ENCODE data around the gene LILRA5. TPM values are rescaled to one million over a fixed set of nuclear protein-coding genes. Genes with fewer than 3 reads are reported as not detected.
"Not testable (repeated sequence)": the region's sequence is repeated elsewhere in the genome, so short reads cannot be mapped to it uniquely, and the experiment has no call there.

The LILRA5 gene
- not detected in 2 replicates for total RNA-seq (2014; rRNA removed)
- not detected for polyA plus RNA-seq (2012)

DNA sequence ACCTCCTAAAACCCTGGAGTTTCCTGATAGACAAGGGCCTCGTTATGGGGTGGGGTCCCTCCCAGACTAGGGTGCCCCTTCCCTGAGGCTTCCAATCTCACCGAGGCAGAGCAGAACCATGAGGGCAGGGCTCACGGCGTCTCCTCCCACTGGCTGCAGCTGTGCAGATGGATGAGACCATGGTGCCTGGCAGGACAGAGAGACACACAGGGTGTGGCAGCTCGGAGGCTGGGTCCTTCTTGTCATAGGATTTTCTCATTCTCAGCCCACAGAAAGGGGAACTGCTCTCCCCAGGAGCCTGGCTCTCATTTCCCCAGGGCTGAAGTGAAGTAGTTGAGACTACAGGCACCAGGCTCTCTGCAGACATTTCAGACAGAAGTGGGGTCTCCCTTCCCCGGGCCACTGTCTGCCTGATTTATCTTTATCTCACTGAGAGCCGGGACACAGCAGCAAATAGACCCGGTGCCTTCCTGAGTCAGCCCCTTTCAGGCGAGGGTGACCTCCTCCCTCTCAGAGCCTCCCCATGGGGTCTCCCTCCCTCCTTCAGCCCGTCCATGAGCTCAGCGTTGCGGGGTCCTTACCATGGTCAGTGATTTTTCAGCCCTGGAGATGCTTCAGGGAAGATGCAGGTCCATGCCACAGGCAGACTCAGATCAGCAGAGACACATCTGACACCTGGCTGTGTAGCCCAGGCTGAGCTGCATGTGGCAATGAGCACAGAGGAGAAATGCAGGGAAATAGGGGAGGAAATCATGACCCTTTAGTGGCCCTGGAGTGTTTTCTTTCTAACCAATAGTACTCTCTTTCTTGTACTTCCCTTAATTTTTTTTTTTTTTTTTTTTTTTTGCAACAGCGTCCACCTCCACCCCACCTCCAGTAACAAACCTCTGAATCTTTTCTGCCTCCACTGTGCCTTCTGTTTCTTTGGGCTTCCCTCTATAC is at the start of gene LILRA5:
TSS of gene LILRA5 (minus strand) at position 731 of the 942 bp plus-strand sequence. CDS start at position 584, 147 bp downstream.
- DNase-seq (ENCODE audit: low read depth): no peak

DNA sequence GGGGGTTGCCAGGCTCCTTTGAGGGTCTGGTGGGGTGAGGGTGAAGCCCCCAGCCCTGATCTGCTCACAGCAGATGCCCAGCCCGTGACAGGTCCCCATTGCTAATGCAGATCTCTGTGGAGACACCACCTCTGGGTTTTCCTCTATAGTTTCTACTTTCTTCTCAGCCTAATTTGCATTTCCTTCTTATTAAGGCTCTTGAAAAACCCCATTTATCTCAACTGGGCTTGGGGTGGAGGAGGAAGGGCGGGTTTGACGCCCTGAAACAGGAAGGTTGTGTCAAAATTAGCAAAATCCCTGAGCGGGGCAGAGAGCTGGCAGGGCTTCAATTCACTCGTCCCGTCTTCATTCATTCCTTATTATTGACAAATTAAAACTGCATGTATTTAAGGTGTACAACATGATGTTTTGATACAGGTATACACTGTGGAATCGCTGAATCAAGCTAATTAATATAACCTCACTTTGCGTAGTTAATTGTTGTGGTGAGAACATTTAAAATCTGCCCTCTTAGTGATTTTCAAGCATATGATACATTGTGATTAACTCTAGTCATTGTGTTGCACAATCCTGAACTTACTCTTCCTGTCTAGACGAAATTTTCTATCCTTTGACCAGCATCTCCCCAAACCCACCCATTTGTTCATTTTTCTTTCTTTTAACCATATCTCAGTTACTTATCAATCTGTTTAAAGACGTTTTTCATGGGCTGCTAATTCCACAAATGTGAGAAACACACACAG is 48.9 kb upstream of the LILRA5 start:
- DNase-seq (ENCODE audit: low read depth): not testable (repeated sequence)

GRCh38 chr19:54359149-54359820 is 46.3 kb upstream of the LILRA5 start:
- not testable (repeated sequence) for DNase-seq (ENCODE audit: low read depth)

DNA sequence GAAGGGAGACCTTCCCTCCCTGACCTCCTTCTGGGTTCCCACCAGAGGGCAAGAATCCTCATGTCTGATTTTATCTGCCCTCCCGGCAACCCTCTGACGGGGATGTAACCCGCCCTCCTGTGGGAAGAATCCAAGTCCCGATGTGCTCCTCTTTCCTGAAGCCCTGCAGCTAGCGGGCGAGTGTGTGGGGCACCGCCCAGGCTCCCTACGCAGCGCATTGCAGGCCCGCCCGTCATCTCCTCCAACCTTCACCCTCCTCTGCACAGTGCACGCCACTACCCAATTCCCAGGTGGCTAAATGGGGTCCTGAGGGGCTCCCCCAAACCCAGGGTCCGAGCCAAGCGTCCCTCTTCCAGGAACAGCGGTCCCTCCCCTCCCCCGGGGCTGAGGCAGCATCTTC is 44.4 kb upstream of the LILRA5 start:
- DNase-seq (ENCODE audit: low read depth): no peak

DNA sequence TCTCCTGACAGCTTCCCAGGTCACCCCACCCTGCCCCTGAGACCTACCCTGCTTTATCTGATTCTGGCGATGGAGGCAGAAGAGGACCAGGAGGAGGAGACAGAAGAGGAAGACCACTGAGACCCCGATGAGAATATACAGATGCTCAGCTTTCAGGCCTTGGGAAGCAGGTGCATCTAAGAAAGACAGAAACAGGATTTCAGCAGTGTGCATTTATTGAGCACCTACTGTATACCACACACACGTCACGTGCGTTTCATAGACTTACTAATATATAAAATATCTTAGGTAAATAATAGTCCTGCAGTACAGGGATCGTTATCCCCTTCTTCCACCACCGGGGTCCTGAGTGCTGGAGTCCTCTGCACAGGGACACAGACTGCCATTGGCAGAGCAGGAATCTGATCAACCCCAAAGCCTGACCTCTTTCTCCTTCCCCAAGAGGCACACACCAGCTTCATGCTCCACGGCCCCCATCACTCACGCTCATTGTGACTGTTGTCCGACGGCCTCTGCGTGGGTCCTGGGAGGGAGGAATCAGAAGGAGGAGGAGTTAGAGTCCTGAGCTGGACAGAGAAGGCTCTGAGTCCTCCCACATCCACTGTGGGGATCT is 43.6 kb upstream of the LILRA5 start:
- no peak for DNase-seq (ENCODE audit: low read depth)

DNA sequence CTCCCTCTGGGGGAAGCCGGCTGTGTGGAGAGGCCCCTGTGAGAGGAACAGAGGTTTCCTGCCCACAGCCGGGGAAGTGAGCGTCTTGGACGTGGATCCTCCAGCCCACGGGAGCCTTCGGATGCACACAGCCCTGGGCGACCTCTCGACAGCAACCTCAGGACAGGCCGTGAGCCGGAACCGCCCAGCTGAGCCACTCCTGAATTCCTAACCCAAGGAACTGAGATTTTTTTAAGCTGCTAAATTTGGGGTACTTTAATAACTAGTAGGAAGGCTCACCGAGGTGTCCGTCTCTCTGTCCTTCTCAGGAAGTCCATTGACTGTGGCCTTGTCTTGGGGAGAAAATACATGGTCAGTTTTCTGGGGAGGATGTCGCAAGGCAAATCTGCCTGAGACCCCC is 42.7 kb upstream of the LILRA5 start:
- no peak for DNase-seq (ENCODE audit: low read depth)

- DNase-seq (ENCODE audit: low read depth): no peak
Measured at GRCh38 chr19:54354761-54355160, 41.8 kb upstream of the LILRA5 start.

DNA sequence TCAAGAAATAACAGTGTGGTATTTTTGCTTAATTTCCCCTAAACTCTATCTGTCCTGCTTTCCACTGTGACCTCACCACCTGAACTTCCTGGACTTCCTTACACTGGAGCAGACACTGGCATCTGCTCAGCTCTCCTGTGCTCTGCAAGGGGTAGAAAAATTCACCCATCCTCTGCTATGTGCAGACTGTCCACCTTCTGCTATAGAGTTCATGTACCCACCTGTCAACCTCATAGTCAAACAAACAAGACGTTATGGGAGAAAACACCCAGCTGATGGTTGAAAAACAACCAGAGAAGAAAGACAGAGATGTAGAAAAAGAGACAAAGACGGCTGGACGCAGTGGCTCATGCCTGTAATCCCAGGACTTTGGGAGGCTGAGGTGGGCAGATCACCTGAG is 39.6 kb upstream of the LILRA5 start:
- DNase-seq (ENCODE audit: low read depth): no peak

DNA sequence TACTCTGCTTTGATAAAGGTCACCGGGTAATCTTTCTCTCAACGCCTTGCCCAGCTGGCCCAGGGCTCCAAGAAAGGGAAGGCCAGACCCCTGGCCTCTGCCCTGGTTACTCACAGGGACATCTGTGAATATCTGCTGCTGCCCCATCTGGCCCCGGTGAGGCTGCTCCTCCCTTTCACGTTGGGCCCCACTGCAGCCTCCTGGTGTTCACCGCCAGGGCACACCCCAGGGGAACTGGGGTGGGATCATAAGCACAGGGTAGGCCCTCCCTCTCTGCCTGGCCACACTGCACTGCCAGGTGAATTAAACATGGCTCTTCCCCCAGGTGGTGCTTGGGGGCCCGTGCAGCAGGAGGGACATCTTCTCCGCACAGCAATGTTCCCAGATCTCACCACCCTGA is 39.1 kb upstream of the LILRA5 start:
- DNase-seq (ENCODE audit: low read depth): no peak

DNA sequence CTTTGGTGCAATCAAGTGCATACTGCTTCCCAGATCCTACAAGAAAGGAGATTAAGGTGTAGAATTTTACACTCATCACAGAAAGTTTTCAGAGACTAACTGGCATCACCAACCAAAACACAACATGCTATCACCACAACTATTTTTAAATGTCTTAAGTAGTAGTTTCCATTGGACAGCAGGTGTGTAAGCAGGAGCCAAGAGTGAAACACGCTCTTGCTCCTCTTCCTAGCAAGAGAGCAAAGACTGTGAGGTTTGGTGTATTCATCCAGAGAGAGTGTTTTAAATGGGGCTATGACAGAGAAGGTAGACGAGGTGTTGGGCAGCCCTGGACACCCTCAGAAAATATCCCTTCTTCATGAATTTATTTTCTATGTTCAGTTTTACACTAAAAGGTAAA is 38.5 kb upstream of the LILRA5 start:
- no peak for DNase-seq (ENCODE audit: low read depth)

GRCh38 chr19:54345938-54346386 is 33.0 kb upstream of the LILRA5 start:
- no peak for DNase-seq (ENCODE audit: low read depth)

- DNase-seq (ENCODE audit: low read depth): no peak
Measured at GRCh38 chr19:54343868-54344267, 30.9 kb upstream of the LILRA5 start.

GRCh38 chr19:54341295-54341694 is 28.3 kb upstream of the LILRA5 start:
- DNase-seq (ENCODE audit: low read depth): no peak

DNA sequence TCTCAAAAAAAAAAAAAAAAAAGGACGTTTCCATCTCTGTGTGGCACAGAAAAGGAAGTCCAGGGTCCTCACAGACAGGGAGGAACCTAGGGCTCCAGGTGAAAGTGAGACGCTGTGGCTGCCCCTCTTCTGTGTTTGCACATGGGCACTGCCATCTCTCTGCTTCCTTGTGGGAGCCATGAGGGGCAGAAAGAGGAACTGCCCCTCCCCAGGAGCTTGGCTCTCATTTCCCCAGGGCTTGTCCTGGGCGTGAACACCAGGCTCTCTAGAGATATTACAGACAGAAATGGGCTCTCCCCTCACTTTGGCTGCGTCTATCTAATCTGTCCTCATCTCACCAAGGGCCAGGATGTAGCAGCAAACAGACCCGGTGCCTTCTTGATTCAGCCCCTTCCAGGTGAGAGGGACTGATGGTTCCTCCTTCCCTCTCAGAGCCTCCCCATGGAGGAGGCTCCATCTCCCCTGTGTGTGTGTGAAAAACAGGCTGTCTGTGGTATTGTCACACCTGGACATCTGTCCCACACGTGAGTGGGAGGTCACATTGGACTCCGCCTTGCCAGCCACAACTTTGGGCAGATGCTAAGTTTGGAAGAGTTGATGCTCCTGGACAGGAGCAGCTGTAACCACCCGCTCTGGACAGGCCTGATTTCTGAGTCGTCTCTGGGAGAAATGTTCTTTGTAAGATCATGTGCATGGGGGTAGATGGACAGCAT is 26.8 kb upstream of the LILRA5 start:
- DNase-seq (ENCODE audit: low read depth): no peak

DNA sequence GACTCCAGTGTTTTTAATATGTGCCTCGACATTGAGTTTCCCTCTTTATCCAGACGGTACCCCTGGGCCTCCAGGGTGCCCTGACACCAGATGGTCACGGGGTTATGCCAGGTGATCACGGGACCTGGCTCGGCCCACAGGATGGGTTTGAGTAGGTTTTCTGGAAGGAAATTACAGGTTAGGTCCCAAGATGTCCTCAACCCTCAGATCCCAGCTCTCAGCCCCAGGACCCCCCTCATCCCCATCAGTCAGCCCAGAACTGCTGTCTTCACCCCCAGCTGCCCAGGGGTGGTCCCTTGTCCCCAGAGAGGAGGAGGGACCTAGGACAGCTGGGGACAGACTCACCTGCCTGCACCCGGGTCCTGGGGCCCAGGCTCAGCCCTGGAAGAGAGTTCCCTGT is 25.6 kb upstream of the LILRA5 start:
- DNase-seq (ENCODE audit: low read depth): no peak

DNA sequence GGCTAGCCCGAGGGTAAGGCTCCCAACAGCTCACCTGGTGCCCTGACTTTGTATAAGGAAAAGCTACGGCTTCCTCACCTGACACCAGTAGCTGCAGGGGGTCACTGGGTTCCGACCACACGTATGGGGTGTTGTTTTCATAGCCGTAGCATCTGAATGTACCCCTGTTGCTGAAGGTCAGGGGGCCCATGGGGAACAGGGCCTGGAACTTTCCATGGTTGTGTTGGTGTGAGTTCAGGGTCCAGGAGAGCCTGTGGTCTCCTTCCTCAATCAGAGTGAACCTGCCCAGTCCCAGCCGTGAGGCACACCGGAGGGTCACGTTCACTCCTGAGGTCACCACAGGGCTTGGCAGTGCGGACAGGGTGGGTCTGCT is 24.9 kb upstream of the LILRA5 start:
- no peak for DNase-seq (ENCODE audit: low read depth)

- DNase-seq (ENCODE audit: low read depth): no peak
Measured at GRCh38 chr19:54336893-54337857, 24.2 kb upstream of the LILRA5 start.

GRCh38 chr19:54335979-54336892 is 23.3 kb upstream of the LILRA5 start:
- DNase-seq (ENCODE audit: low read depth): no peak

- DNase-seq (ENCODE audit: low read depth): no peak
Measured at GRCh38 chr19:54335164-54335563, 22.2 kb upstream of the LILRA5 start.

Data from LHCN-M2 (cell line).